Astrocyte (in vitro differentiated cells and primary cell): ENCODE measurements around the gene AIFM2. TPM values are rescaled to one million over a fixed set of nuclear protein-coding genes. Genes with fewer than 3 reads are reported as not detected.

Experiments used
- DNase-seq: peaks from one replicate; pipeline ENCODE4 v3.0.0-alpha.2; 2010; ENCODE audit warnings: low read depth
- FAIRE-seq: peaks from 2 replicates; lab custom pipeline; 2011; peaks lifted over from hg19 to GRCh38; lab: Jason Lieb, UNC
- H2AFZ ChIP-seq: 2 replicates; pipeline ENCODE4 v1.6.0; 2012; ENCODE audit warnings: low read depth, low read length, inconsistent platforms
- H3K27ac ChIP-seq: 2 replicates; pipeline ENCODE4 v1.5.1; 2011; ENCODE audit warnings: low read depth, low read length, inconsistent platforms
- H3K27me3 ChIP-seq: 2 replicates; pipeline ENCODE4 v1.6.0; 2011; ENCODE audit warnings: low read length, inconsistent platforms; ENCODE audit not compliant: insufficient read depth
- H3K36me3 ChIP-seq: 2 replicates; pipeline ENCODE4 v1.5.1; 2011; ENCODE audit warnings: low read length, inconsistent platforms; ENCODE audit not compliant: insufficient read depth
- H3K4me1 ChIP-seq: 2 replicates; pipeline ENCODE4 v1.5.1; 2011; ENCODE audit warnings: low read length, inconsistent platforms; ENCODE audit not compliant: insufficient read depth
- H3K4me2 ChIP-seq: 2 replicates; pipeline ENCODE4 v1.6.0; 2012; ENCODE audit warnings: low read length, inconsistent platforms
- H3K4me3 ChIP-seq: 2 replicates; pipeline ENCODE4 v1.5.1; 2011; ENCODE audit warnings: low read depth, mild to moderate bottlenecking, low read length, inconsistent platforms; ENCODE audit not compliant: insufficient read depth
- H3K79me2 ChIP-seq: 2 replicates; pipeline ENCODE4 v1.6.0; 2012; ENCODE audit warnings: mild to moderate bottlenecking, low read length, inconsistent platforms; ENCODE audit not compliant: insufficient read depth
- H3K9ac ChIP-seq: 2 replicates; pipeline ENCODE4 v1.6.0; 2012; ENCODE audit warnings: mild to moderate bottlenecking, low read length, inconsistent platforms
- H3K9me3 ChIP-seq: 2 replicates; pipeline ENCODE4 v1.5.1; 2012; ENCODE audit warnings: low read depth, mild to moderate bottlenecking, low read length, inconsistent platforms; ENCODE audit not compliant: insufficient read depth
- H4K20me1 ChIP-seq: 2 replicates; pipeline ENCODE4 v1.6.0; 2012; ENCODE audit warnings: low read length, inconsistent platforms; ENCODE audit not compliant: insufficient read depth
- H3K27ac Mint-ChIP-seq: one replicate; pipeline ENCODE4 v1.8.0; 2021; ENCODE audit warnings: mild to moderate bottlenecking, mixed read lengths; ENCODE audit not compliant: unreplicated experiment
- H3K27me3 Mint-ChIP-seq: one replicate; pipeline ENCODE4 v1.8.0; 2021; ENCODE audit warnings: low read depth, mixed read lengths; ENCODE audit not compliant: unreplicated experiment
- H3K36me3 Mint-ChIP-seq: one replicate; pipeline ENCODE4 v1.8.0; 2021; ENCODE audit warnings: low read depth, mixed read lengths; ENCODE audit not compliant: unreplicated experiment
- H3K4me1 Mint-ChIP-seq: one replicate; pipeline ENCODE4 v1.8.0; 2021; ENCODE audit warnings: low read depth, mixed read lengths; ENCODE audit not compliant: unreplicated experiment
- H3K4me3 Mint-ChIP-seq: one replicate; pipeline ENCODE4 v1.8.0; 2021; ENCODE audit warnings: mild to moderate bottlenecking, moderate library complexity, mixed read lengths; ENCODE audit not compliant: unreplicated experiment
- H3K9me3 Mint-ChIP-seq: one replicate; pipeline ENCODE4 v1.8.0; 2021; ENCODE audit warnings: mild to moderate bottlenecking, mixed read lengths; ENCODE audit not compliant: unreplicated experiment
- EZH2 ChIP-seq: IDR thresholded peaks from 2 replicates; pipeline ENCODE4 v1.6.1; 2012; ENCODE audit warnings: mild to moderate bottlenecking, low read length, inconsistent platforms; ENCODE audit not compliant: insufficient read depth
- total RNA-seq: library from RNA; stranded (reverse); gene quantifications from 2 replicates; pipeline ENCODE4 v1.2.1, GENCODE V29; 2021
- TF ChIP-seq, protein P1 (sequence below): IDR thresholded peaks from 2 replicates; pipeline ENCODE4 v1.5.1; 2011; ENCODE audit warnings: low read depth, mild to moderate bottlenecking, inconsistent platforms, low read length, moderate library complexity; ENCODE audit not compliant: insufficient read depth

AIFM2 gene
- total RNA-seq, 1 donor from 2014 or later, result 7.1 TPM

DNA sequence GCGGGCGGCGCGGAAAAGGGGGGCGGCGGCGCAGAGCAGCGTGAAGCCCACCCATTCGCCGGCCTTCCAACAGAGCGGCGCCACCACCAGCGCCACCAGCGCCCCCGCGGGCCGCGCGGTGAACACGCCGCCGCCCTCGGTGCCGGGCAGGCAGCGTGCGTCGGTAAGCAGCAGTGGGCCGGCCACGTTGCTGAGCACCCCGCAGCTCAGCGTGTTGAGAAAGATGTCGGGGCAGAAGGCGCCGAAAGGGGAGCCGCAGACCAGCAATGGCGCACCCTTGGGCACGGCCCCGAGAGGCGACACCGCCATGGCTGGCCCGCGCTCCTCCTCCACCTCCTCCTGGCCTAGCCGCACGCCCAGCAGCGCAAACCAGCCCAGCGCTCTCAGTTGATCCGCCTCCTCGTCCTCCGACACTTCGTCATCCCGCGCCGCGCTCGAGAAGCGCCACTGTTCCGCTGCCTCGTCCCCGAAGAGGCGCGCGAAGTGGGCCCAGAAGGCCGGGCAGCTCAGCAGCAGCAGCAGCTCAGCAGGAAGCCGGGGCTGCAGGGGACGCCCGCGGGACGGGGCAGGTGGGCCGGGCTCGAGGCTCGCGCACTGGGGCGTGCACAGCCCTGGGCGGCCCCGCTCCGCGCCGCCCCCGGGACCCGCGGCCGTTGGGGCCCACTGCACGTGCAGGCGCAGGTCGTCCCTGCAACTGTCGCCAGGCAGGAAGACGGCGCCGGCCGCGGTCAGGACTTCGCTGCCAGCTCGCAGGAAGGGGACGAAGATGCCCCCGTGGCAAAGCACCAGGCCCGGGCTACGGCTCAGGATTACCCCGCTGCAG lies 13.3 kb upstream of the AIFM2 start:
- peak overlapping the region; percentile 85 for H3K4me2 ChIP-seq
- H3K27me3 ChIP-seq, result no peaks in the 10 kb centered on the region
- H3K4me1 ChIP-seq, result peaks cover 18% of the 10 kb centered on the region
- H3K27ac ChIP-seq, result peak overlapping the region; percentile 67
- peak overlapping the region; percentile 83 for H3K9ac ChIP-seq
- peak overlapping the region; percentile 65 for H3K4me3 ChIP-seq
- H2AFZ ChIP-seq, result peak overlapping the region; percentile 83
- TF ChIP-seq, protein P1, sequence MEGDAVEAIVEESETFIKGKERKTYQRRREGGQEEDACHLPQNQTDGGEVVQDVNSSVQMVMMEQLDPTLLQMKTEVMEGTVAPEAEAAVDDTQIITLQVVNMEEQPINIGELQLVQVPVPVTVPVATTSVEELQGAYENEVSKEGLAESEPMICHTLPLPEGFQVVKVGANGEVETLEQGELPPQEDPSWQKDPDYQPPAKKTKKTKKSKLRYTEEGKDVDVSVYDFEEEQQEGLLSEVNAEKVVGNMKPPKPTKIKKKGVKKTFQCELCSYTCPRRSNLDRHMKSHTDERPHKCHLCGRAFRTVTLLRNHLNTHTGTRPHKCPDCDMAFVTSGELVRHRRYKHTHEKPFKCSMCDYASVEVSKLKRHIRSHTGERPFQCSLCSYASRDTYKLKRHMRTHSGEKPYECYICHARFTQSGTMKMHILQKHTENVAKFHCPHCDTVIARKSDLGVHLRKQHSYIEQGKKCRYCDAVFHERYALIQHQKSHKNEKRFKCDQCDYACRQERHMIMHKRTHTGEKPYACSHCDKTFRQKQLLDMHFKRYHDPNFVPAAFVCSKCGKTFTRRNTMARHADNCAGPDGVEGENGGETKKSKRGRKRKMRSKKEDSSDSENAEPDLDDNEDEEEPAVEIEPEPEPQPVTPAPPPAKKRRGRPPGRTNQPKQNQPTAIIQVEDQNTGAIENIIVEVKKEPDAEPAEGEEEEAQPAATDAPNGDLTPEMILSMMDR, result no peak
- no peak for TF ChIP-seq EZH2
- Mint-ChIP-seq H3K4me1 (peaks cover 7% of the 10 kb centered on the region), H3K9me3 (no peaks in the 10 kb centered on the region), H3K27ac (no peak overlapping the region), H3K27me3 (no peaks in the 10 kb centered on the region), H3K4me3 (peak overlapping the region; percentile 77), H3K36me3 (peaks cover 8% of the 10 kb centered on the region)
- H4K20me1 ChIP-seq, result peaks cover 66% of the 10 kb centered on the region
- FAIRE-seq (no peak), DNase-seq (peak; percentile 51)
- peaks cover 50% of the 10 kb centered on the region for H3K79me2 ChIP-seq
- H3K9me3 ChIP-seq, result no peaks in the 10 kb centered on the region
- peaks cover 9% of the 10 kb centered on the region for H3K36me3 ChIP-seq

DNA sequence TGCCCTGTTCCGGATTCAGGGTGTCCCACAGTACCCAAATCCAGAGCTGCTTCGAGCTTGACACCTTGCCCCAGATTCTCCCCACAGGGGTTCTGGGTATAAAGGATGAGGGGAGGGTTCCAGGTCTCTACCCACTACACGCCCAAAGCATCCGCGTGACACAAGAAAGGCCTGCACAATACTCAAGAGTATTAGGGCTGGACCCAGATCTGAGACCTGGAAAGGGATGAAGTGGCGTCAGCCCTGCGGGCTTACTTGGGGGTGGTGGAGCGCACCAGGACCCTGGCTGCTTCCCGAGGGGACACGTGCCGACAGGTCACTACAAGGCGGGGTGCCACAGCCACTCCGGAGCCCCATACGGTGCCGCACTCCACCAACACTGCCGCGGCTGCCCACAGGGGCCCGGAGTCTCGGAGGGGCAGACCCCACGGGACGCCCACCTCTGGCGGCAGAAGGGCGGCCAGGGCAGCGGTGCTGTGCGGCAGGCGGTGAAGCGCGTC lies 12.6 kb upstream of the AIFM2 start:
- Mint-ChIP-seq H3K9me3 (no peaks in the 10 kb centered on the region), H3K4me3 (peak overlapping the region; percentile 76), H3K27ac (peak overlapping the region; percentile 78), H3K4me1 (peaks cover 5% of the 10 kb centered on the region), H3K36me3 (peaks cover 8% of the 10 kb centered on the region), H3K27me3 (no peaks in the 10 kb centered on the region)
- H3K79me2 ChIP-seq, result peaks cover 43% of the 10 kb centered on the region
- H2AFZ ChIP-seq, result peak overlapping the region; percentile 83
- no peak for DNase-seq
- peak overlapping the region; percentile 83 for H3K9ac ChIP-seq
- H3K4me3 ChIP-seq, result peak overlapping the region; percentile 65
- H3K36me3 ChIP-seq, result peaks cover 4% of the 10 kb centered on the region
- no peak overlapping the region for H3K27ac ChIP-seq
- peaks cover 18% of the 10 kb centered on the region for H3K4me1 ChIP-seq
- peak overlapping the region; percentile 85 for H3K4me2 ChIP-seq
- H3K27me3 ChIP-seq, result no peaks in the 10 kb centered on the region
- peaks cover 61% of the 10 kb centered on the region for H4K20me1 ChIP-seq
- TF ChIP-seq EZH2, result no peak
- TF ChIP-seq, protein P1, result no peak
- no peak for FAIRE-seq
- no peaks in the 10 kb centered on the region for H3K9me3 ChIP-seq
